SK-N-SH (cell line): Measurements from ENCODE around the gene KRT33B. TPM values are rescaled to one million over a fixed set of nuclear protein-coding genes. Genes with fewer than 3 reads are reported as not detected.

ENCODE experiments used
- CTCF ChIA-PET: fragments of 300-600, 350-600 bp; formaldehyde crosslinking; extraction: SDS; loops from one replicate; lab custom pipeline; 2021; lab: Yijun Ruan, JAX
- POLR2A ChIA-PET: fragments of 350-600 bp; sonication (Branson Sonifier 250); formaldehyde crosslinking; extraction: SDS; loops from one replicate; lab custom pipeline; 2020; ENCODE audit warnings: antibody characterized with exemption, inconsistent platforms; lab: Yijun Ruan, JAX
- DNase-seq: peaks from one replicate; pipeline ENCODE4 v3.0.0; 2012
- H2AFZ ChIP-seq: fragments of 200-600 bp; sonication (generic); 2 replicates; pipeline ENCODE4 v1.8.1; 2016; ENCODE audit warnings: antibody characterized with exemption, mild to moderate bottlenecking, low read depth
- H3F3A ChIP-seq: fragments of 200-600 bp; sonication (generic); replicated peaks from 2 replicates; pipeline ENCODE3; 2016; ENCODE audit warnings: antibody characterized with exemption, mild to moderate bottlenecking; ENCODE audit not compliant: insufficient read depth
- H3K27ac ChIP-seq, 2 experiments: fragments of 200-500 bp in 1 of 2; fragments of 200-600 bp in 1 of 2; sonication (Bioruptor generic) in 1 of 2; sonication (generic), shearing (Covaris generic) in 1 of 2; 2 replicates each; pipeline versions ENCODE4 v1.5.1 to v1.6.1; 2014 to 2016; ENCODE audit warnings: low read depth in 2 of 2, inconsistent platforms in 1 of 2, low read length in 1 of 2, mild to moderate bottlenecking in 1 of 2, mixed read lengths in 1 of 2
- H3K27me3 ChIP-seq: fragments of 200-600 bp; sonication (generic), shearing (Covaris generic); 2 replicates; pipeline ENCODE4 v1.6.1; 2016; ENCODE audit warnings: mixed run types; ENCODE audit not compliant: insufficient read depth
- H3K36me3 ChIP-seq, 2 experiments: fragments of 200-500 bp in 1 of 2; fragments of 200-600 bp in 1 of 2; sonication (Bioruptor generic) in 1 of 2; sonication (generic) in 1 of 2; replicated peaks in 1 of 2; 2 replicates each; pipeline versions ENCODE3 to v1.5.1; 2014 to 2016; ENCODE audit warnings: low read length in 1 of 2, mild to moderate bottlenecking in 1 of 2; ENCODE audit not compliant: insufficient read depth in 2 of 2, control insufficient read depth in 1 of 2
- H3K4me1 ChIP-seq, 2 experiments: fragments of 200-500 bp in 1 of 2; fragments of 200-600 bp in 1 of 2; sonication (Bioruptor generic) in 1 of 2; sonication (generic), shearing (Covaris generic) in 1 of 2; 2 replicates each; pipeline versions ENCODE4 v1.5.1 to v1.6.1; 2014 to 2016; ENCODE audit warnings: low read depth in 1 of 2, low read length in 1 of 2, mixed run types in 1 of 2; ENCODE audit not compliant: insufficient read depth in 2 of 2, control insufficient read depth in 1 of 2
- H3K4me2 ChIP-seq: fragments of 200-600 bp; sonication (generic), shearing (Covaris generic); 2 replicates; pipeline ENCODE4 v1.6.1; 2017; ENCODE audit warnings: mixed run types
- H3K4me3 ChIP-seq, 2 experiments: fragments of 200-500 bp in 1 of 2; fragments of 200-600 bp in 1 of 2; sonication (Bioruptor generic) in 1 of 2; sonication (generic), shearing (Covaris generic) in 1 of 2; 2 replicates each; pipeline versions ENCODE4 v1.5.1 to v1.8.1; 2014 to 2016; ENCODE audit warnings: low read depth in 2 of 2, inconsistent platforms in 1 of 2, low read length in 1 of 2, mild to moderate bottlenecking in 1 of 2, mixed read lengths in 1 of 2, moderate library complexity in 1 of 2
- H3K79me2 ChIP-seq: fragments of 200-600 bp; sonication (generic); 2 replicates; pipeline ENCODE4 v1.8.1; 2017; ENCODE audit warnings: mild to moderate bottlenecking; ENCODE audit not compliant: insufficient read depth
- H3K9ac ChIP-seq: fragments of 200-600 bp; sonication (generic); 2 replicates; pipeline ENCODE4 v1.6.1; 2017; ENCODE audit warnings: mixed run types
- H3K9me2 ChIP-seq: fragments of 200-600 bp; sonication (generic); 2 replicates; pipeline ENCODE4 v1.6.1; 2017; ENCODE audit warnings: mixed run types
- H3K9me3 ChIP-seq: fragments of 200-600 bp; sonication (generic); 2 replicates; pipeline ENCODE4 v1.6.1; 2017; ENCODE audit warnings: mixed run types, mild to moderate bottlenecking, moderate library complexity
- H4K20me1 ChIP-seq: fragments of 200-600 bp; sonication (generic); 2 replicates; pipeline ENCODE4 v1.6.1; 2017; ENCODE audit warnings: mild to moderate bottlenecking, mixed run types; ENCODE audit not compliant: insufficient read depth
- CHD2 ChIP-seq: fragments of 150-350 bp; IDR thresholded peaks from 2 replicates; pipeline ENCODE4 v1.6.1; 2018; ENCODE audit warnings: low read length; ENCODE audit not compliant: partially characterized antibody
- FOXJ3 ChIP-seq: sonication (generic); formaldehyde crosslinking; IDR thresholded peaks from 2 replicates; pipeline ENCODE4 v1.5.1; 2020; ENCODE audit warnings: mild to moderate bottlenecking, missing genetic modification reagents
- FOXM1 ChIP-seq: IDR thresholded peaks from 2 replicates; pipeline ENCODE4 v1.4.0; 2012; ENCODE audit warnings: low read depth, mild to moderate bottlenecking
- MEF2A ChIP-seq: IDR thresholded peaks from 2 replicates; pipeline ENCODE4 v1.4.0; 2012; ENCODE audit warnings: low read depth, borderline replicate concordance
- NFIC ChIP-seq: IDR thresholded peaks from 2 replicates; pipeline ENCODE4 v1.4.0; 2012; ENCODE audit warnings: borderline replicate concordance
- NRF1 ChIP-seq: IDR thresholded peaks from 2 replicates; pipeline ENCODE4 v1.6.1; 2012; ENCODE audit warnings: low read depth, mild to moderate bottlenecking, low read length
- PBX3 ChIP-seq: IDR thresholded peaks from 2 replicates; pipeline ENCODE4; 2012
- RCOR1 ChIP-seq: fragments of 150-350 bp; IDR thresholded peaks from 2 replicates; pipeline ENCODE4 v1.6.1; 2017; ENCODE audit warnings: antibody characterized with exemption, low read length
- RFX5 ChIP-seq: IDR thresholded peaks from 2 replicates; pipeline ENCODE4 v1.6.1; 2012; ENCODE audit warnings: mild to moderate bottlenecking, improper control_type of control experiment, low read length
- RXRA ChIP-seq: IDR thresholded peaks from 2 replicates; pipeline ENCODE4 v1.4.0; 2012; ENCODE audit warnings: low read depth, mild to moderate bottlenecking, borderline replicate concordance
- SIN3A ChIP-seq: IDR thresholded peaks from 2 replicates; pipeline ENCODE4 v1.6.1; 2012; ENCODE audit warnings: low read depth, mild to moderate bottlenecking, low read length, moderate library complexity, borderline replicate concordance
- TAF1 ChIP-seq: IDR thresholded peaks from 2 replicates; pipeline ENCODE4 v1.6.1; 2012; ENCODE audit warnings: low read depth, mild to moderate bottlenecking, low read length, moderate library complexity, borderline replicate concordance
- TCF12 ChIP-seq: IDR thresholded peaks from 2 replicates; pipeline ENCODE4 v1.4.0; 2012
- TEAD4 ChIP-seq: IDR thresholded peaks from 2 replicates; pipeline ENCODE4 v1.4.0; 2012; ENCODE audit warnings: mild to moderate bottlenecking, borderline replicate concordance; ENCODE audit not compliant: insufficient read depth
- USF2 ChIP-seq: fragments of 150-350 bp; IDR thresholded peaks from 2 replicates; pipeline ENCODE4 v1.6.1; 2017; ENCODE audit warnings: antibody characterized with exemption, low read length, low read depth, borderline replicate concordance
- whole genome bisulfite sequencing: methylation state at CpG from one replicate; pipeline ENCODE4 v1.1.6; 2017; ENCODE audit warnings: low lambda C conversion rate; 5-methylcytosine and 5-hydroxymethylcytosine counted together
- polyA plus RNA-seq, 3 experiments: library from polyadenylated mRNA; depleted of rRNA; stranded (reverse); fragments of >200 nt; gene quantifications; 2 replicates each; pipeline ENCODE4 v1.2.3, GENCODE V29; 2012
- TF ChIP-seq, protein P1 (sequence below): IDR thresholded peaks from 2 replicates; pipeline ENCODE4 v1.4.0; 2012; ENCODE audit warnings: low read depth, borderline replicate concordance
- TF ChIP-seq, protein P2 (sequence below): IDR thresholded peaks from 2 replicates; pipeline ENCODE4 v1.4.0; 2012; ENCODE audit warnings: low read depth

KRT33B gene
- polyA plus RNA-seq, 1 of the 3 experiments (the other 2 are of a cell fraction): 0.08 TPM

DNA sequence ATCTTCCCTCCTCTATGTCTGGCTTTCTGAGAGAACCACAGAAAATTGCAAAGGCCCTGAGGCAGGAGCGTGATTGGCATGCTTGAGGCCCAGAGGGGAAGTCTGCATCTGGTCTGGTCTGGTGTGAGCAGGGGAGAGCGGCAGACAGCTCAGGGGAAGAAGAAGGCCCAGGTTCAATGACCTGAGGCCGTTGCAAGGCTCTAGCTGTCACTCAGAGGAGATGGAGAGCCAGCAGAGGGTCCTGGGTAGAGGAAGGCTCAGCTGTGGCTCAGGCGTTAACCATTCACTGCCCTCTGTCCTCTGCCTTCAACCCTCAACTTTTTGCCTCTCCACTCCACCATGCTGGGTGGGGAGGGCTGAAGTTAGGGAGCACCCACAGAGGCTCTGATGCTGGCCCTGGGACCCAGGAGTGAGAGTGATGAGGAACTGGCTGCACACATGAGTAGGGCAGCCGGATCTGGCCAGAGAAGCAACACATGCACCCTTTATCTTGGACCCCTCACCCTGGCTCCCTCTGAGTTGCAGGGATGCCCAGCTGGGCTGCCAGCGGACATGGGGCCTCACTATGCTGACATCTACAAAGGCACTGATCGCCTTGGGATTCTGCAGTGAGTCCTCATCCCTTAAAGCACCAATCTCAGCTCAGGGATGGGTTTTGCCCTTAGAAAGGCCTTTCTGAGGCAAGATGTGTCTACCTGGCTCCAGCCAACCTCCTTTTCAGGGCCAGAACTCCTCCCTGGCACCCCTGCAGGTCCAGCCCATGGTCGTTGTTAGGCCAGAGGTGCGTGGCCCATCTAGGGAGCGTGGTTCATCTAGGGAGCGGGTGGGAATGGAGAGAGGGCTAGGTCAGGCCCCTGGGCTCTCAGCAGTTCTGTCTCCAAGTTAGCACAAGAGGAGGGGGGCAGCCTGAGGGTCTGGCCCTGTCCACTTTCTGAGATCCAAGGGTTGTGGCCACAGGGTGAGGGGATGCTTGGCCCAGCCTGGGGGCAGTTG is 46.4 kb downstream of the KRT33B start:
- H3K79me2 ChIP-seq: no peaks in the 10 kb centered on the region
- H3F3A ChIP-seq: no peaks in the 10 kb centered on the region
- no peak overlapping the region for H2AFZ ChIP-seq
- no peak overlapping the region for H3K27ac ChIP-seq
- no peak for DNase-seq
- ChIA-PET POLR2A (interaction anchor here (1.2 kb wide), 1 partner anchor 343 kb away, joined by 4 read pairs; no protein-coding TSS in a partner anchor), CTCF (interaction anchor here (0.5 to 4.4 kb wide), 33 partner anchors 9 to 552 kb away, joined by 3 to 61 read pairs (median 4); partner anchors contain the start of genes KRT33A, KRT9 and KRTAP16-1)
- no peaks in the 10 kb centered on the region for H4K20me1 ChIP-seq
- H3K4me3 ChIP-seq: no peak overlapping the region
- no peak overlapping the region for H3K4me2 ChIP-seq
- H3K27me3 ChIP-seq: no peaks in the 10 kb centered on the region
- peaks cover 0 to 9% of the 10 kb centered on the region in 2 experiments for H3K36me3 ChIP-seq
- H3K4me1 ChIP-seq: no peaks in the 10 kb centered on the region
- no peak overlapping the region for H3K9ac ChIP-seq
- no peaks in the 10 kb centered on the region for H3K9me2 ChIP-seq
- WGBS: 71% methylated on average over 10 of the region's 11 CpGs
- TF ChIP-seq, protein P1, sequence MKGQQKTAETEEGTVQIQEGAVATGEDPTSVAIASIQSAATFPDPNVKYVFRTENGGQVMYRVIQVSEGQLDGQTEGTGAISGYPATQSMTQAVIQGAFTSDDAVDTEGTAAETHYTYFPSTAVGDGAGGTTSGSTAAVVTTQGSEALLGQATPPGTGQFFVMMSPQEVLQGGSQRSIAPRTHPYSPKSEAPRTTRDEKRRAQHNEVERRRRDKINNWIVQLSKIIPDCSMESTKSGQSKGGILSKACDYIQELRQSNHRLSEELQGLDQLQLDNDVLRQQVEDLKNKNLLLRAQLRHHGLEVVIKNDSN: no peak
- TF ChIP-seq RXRA: no peak
- TF ChIP-seq TAF1: no peak
- TF ChIP-seq NFIC: no peak
- no peak for TF ChIP-seq MEF2A
- no peak for TF ChIP-seq RCOR1
- no peak for TF ChIP-seq CHD2
- TF ChIP-seq RFX5: no peak
- no peak for TF ChIP-seq USF2
- no peak for TF ChIP-seq FOXM1
- TF ChIP-seq TCF12: no peak
- TF ChIP-seq, protein P2, sequence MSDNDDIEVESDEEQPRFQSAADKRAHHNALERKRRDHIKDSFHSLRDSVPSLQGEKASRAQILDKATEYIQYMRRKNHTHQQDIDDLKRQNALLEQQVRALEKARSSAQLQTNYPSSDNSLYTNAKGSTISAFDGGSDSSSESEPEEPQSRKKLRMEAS: no peak
- TF ChIP-seq NRF1: no peak
- no peak for TF ChIP-seq SIN3A
- no peak for TF ChIP-seq PBX3
- no peak for TF ChIP-seq TEAD4
- no peak for TF ChIP-seq FOXJ3 (CRISPR knock-in tag)
- H3K9me3 ChIP-seq: peaks cover 12% of the 10 kb centered on the region
